ENCODE results near the gene TP53TG5.

The TP53TG5 gene

GRCh38 chr20:45405571-45406259 is 27.6 kb upstream of the TP53TG5 start:
- DNase-seq (ENCODE audit: low read depth), result no peak

GRCh38 chr20:45404438-45404837 is 26.3 kb upstream of the TP53TG5 start:
- no peak for DNase-seq (ENCODE audit: low read depth)

GRCh38 chr20:45402946-45403345 is 24.8 kb upstream of the TP53TG5 start:
- DNase-seq (ENCODE audit: low read depth), result no peak

GRCh38 chr20:45400346-45401031 is 22.4 kb upstream of the TP53TG5 start:
- DNase-seq (ENCODE audit: low read depth), result no peak

- DNase-seq (ENCODE audit: low read depth), result no peak
Measured at GRCh38 chr20:45399018-45399417, 20.9 kb upstream of the TP53TG5 start.

- DNase-seq (ENCODE audit: low read depth), result no peak
Measured at GRCh38 chr20:45395114-45395415, 16.9 kb upstream of the TP53TG5 start.

- no peak for DNase-seq (ENCODE audit: low read depth)
Measured at GRCh38 chr20:45394221-45395113, 16.3 kb upstream of the TP53TG5 start.

- DNase-seq (ENCODE audit: low read depth), result no peak
Measured at GRCh38 chr20:45392733-45393132, 14.6 kb upstream of the TP53TG5 start.

GRCh38 chr20:45391559-45391958 is 13.4 kb upstream of the TP53TG5 start:
- DNase-seq (ENCODE audit: low read depth), result no peak

- DNase-seq (ENCODE audit: low read depth), result no peak
Measured at GRCh38 chr20:45390931-45391330, 12.8 kb upstream of the TP53TG5 start.

- DNase-seq (ENCODE audit: low read depth), result no peak
Measured at GRCh38 chr20:45387274-45387673, 9.1 kb upstream of the TP53TG5 start.

GRCh38 chr20:45377269-45377668 is 856 bp downstream of the TP53TG5 start:
- no peak for DNase-seq (ENCODE audit: low read depth)

GRCh38 chr20:45374966-45375365 is 3.2 kb downstream of the TP53TG5 start:
- DNase-seq (ENCODE audit: low read depth), result no peak

GRCh38 chr20:45374101-45374467 is 4.0 kb downstream of the TP53TG5 start:
- no peak for DNase-seq (ENCODE audit: low read depth)

- DNase-seq (ENCODE audit: low read depth), result peak; percentile 47
Measured at GRCh38 chr20:45373353-45374100, 4.6 kb downstream of the TP53TG5 start.

- no peak for DNase-seq (ENCODE audit: low read depth)
Measured at GRCh38 chr20:45372646-45373352, 5.3 kb downstream of the TP53TG5 start.

GRCh38 chr20:45372241-45372640 is 5.9 kb downstream of the TP53TG5 start:
- no peak for DNase-seq (ENCODE audit: low read depth)

- DNase-seq (ENCODE audit: low read depth), result no peak
Measured at GRCh38 chr20:45370571-45371160, 7.5 kb downstream of the TP53TG5 start.

- DNase-seq (ENCODE audit: low read depth), result no peak
Measured at GRCh38 chr20:45368221-45368980, 9.7 kb downstream of the TP53TG5 start.

GRCh38 chr20:45367126-45367525 is 11.0 kb downstream of the TP53TG5 start:
- DNase-seq (ENCODE audit: low read depth), result no peak

GRCh38 chr20:45366631-45367030 is 11.5 kb downstream of the TP53TG5 start:
- no peak for DNase-seq (ENCODE audit: low read depth)

Measured in GM04504 (cell line).